Esophagus squamous epithelium (tissue), 5 donors: Measurements from ENCODE around the gene CCDC144A. TPM values are rescaled to one million over a fixed set of nuclear protein-coding genes. Genes with fewer than 3 reads are reported as not detected.
A peak's percentile ranks its signal among the peaks of the same experiment; 100 is the strongest.
"Not testable (repeated sequence)": the region's sequence is repeated elsewhere in the genome, so short reads cannot be mapped to it uniquely, and the experiment has no call there.

ENCODE experiments used
- DNase-seq: peaks from one replicate; lab custom pipeline; 2025; lab: John Stamatoyannopoulos, UW
- H3K27ac ChIP-seq, 4 donors: fragments of 200-600 bp; sonication (generic); one replicate each; pipeline ENCODE4 v1.5.1; 2016 to 2019; ENCODE audit warnings: mild to moderate bottlenecking in 1 of 4
- H3K27me3 ChIP-seq, 4 donors: fragments of 200-600 bp; sonication (generic); 1 replicate in 3 of 4; 2 replicates in 1 of 4; pipeline versions ENCODE4 v1.5.1 to v1.6.0; 2017 to 2021; ENCODE audit warnings: antibody characterized with exemption in 1 of 4
- H3K36me3 ChIP-seq, 3 donors: fragments of 200-600 bp; sonication (generic); one replicate each; pipeline ENCODE4 v1.5.1; 2016 to 2019
- H3K4me1 ChIP-seq, 3 donors: fragments of 200-600 bp; sonication (generic); one replicate each; pipeline ENCODE4 v1.5.1; 2017 to 2019
- H3K4me3 ChIP-seq, 4 donors: fragments of 200-600 bp; sonication (generic); 1 replicate in 3 of 4; 2 replicates in 1 of 4; pipeline ENCODE4 v1.5.1; 2016 to 2019; ENCODE audit warnings: mild to moderate bottlenecking in 2 of 4, moderate library complexity in 1 of 4
- H3K9me3 ChIP-seq, 3 donors: fragments of 200-600 bp; sonication (generic); one replicate each; pipeline ENCODE4 v1.5.1; 2016 to 2019
- CTCF ChIP-seq, 6 experiments: fragments of 450-650 bp in 4 of 6; fragments of 200-600 bp in 2 of 6; sonication (generic) in 2 of 6; IDR thresholded peaks; one replicate each; pipeline ENCODE4 v1.5.1; 2016 to 2019; ENCODE audit warnings: antibody characterized with exemption in 6 of 6, mild to moderate bottlenecking in 4 of 6, moderate library complexity in 4 of 6
- POLR2A ChIP-seq, 4 donors: fragments of 450-650 bp; IDR thresholded peaks; one replicate each; pipeline ENCODE4 v1.6.1; 2017; ENCODE audit warnings: antibody characterized with exemption in 4 of 4, mild to moderate bottlenecking in 4 of 4, moderate library complexity in 3 of 4
- WGBS, 2 donors: methylation state at CpG; one replicate each; pipeline ENCODE4 v1.1.5; 2018; 5-methylcytosine and 5-hydroxymethylcytosine counted together
- intact Hi-C: fragments of 100-400 bp; cut with DNase I; formaldehyde crosslinking; loops from one replicate; pipeline ENCODE4 v1.15.0; 2022
- total RNA-seq, 4 donors: library from RNA; depleted of rRNA; stranded (reverse); fragments of >200 nt; gene quantifications; one replicate each; pipeline ENCODE4 v1.1.0, GENCODE V29; 2016
- donor health status: DM: yes; HTN: yes; CAD: no.

Gene CCDC144A
- total RNA-seq, 4 donors from 2014 or later: 0.11 to 8.6 (median 0.40) TPM

DNA sequence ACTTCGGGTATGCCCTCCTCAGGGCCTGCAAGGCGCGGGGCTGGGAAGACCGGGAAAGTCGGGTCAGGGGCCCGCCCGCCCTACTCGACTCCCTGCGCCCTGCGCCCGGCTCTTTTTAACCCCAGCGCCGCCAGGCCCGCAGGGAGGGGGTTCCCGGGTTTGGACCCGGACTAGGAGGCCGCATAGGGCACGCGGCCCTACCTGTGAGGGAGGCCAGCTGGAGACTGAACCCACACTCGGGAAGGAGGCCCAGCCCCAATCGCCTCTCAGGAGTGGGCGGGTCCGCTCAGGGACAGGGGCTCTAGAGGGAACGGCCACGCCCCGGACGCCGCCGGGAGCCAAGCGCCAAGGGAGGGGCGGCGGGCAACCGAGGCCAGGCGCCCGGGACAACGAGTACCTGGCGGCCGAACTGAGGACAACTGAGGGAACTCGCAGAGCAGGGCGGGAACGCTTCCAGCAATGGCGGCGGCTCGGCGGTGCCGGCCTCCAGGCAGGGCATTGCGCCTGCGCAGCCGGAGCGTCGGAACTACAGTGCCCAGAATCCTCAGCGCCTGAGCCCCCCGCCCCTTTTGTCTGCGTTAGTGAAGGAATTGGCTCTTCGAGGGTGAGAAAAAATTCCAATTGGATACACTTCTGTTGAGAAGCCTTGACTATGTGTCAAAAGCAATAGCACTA is 36.5 kb upstream of the CCDC144A start, which contains the start of gene ZNF624:
TSS of gene ZNF624 (minus strand) at position 484 of the 675 bp plus-strand sequence.
- Histone ChIP-seq H3K27me3 (no peaks in the 10 kb centered on the region), H3K36me3 (no peaks in the 10 kb centered on the region), H3K9me3 (no peaks in the 10 kb centered on the region), H3K4me1 (peaks cover 0 to 22% (median 8%) of the 10 kb centered on the region in 3 donors), H3K27ac (peak within 1 kb of the TSS; percentile 94 to 97 (median 96)), H3K4me3 (peak within 1 kb of the TSS; percentile 55 to 81 (median 78))
- WGBS, 2 donors: 0% methylated on average over 7 to 14 of the region's 55 CpGs
- DNase-seq: peak; percentile 27
- TF ChIP-seq CTCF (IDR thresholded peaks at IDR 0.05) (peak in 2 of 6 experiments; percentile 30 to 36), POLR2A (IDR thresholded peaks at IDR 0.05) (peak in 2 of 4 donors; percentile 71 to 77)
- intact Hi-C loops: no loop called here

DNA sequence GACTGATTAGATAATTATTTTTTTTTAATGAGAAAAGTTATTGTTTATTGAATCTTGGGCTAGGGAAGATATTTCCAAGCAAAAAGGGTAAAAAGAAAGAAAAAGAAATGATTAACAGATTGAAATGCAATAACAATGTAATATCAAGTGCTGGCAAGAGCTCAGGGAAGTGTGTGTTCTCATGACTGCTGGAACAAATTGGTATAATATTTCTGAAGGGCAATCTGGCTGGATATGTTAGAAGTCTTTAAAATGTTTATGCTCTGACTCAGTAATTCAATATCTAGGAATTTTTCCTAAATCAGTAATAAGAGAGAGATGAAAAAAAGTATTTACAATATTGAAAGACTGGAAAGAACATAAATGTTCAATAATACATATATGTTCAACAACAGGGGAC is 28.8 kb upstream of the CCDC144A start:
- intact Hi-C loops: no loop called here
- Histone ChIP-seq H3K27me3 (peaks cover 0 to 11% (median 0%) of the 10 kb centered on the region in 4 donors), H3K4me3 (no peak overlapping the region), H3K27ac (no peak overlapping the region), H3K36me3 (no peaks in the 10 kb centered on the region), H3K4me1 (no peaks in the 10 kb centered on the region), H3K9me3 (no peaks in the 10 kb centered on the region)
- no peak for TF ChIP-seq CTCF (IDR thresholded peaks at IDR 0.05)
- TF ChIP-seq POLR2A (IDR thresholded peaks at IDR 0.05): no peak
- no peak for DNase-seq

GRCh38 chr17:16662936-16663335 is 27.1 kb upstream of the CCDC144A start:
- Histone ChIP-seq H3K4me1 (peaks cover 0 to 11% (median 0%) of the 10 kb centered on the region in 3 donors), H3K9me3 (no peaks in the 10 kb centered on the region), H3K27me3 (peaks cover 0 to 24% (median 2%) of the 10 kb centered on the region in 4 donors), H3K27ac (no peak overlapping the region), H3K4me3 (no peak overlapping the region), H3K36me3 (no peaks in the 10 kb centered on the region)
- WGBS, 2 donors: 50 to 71% methylated on average over 1 of the region's 1 CpG
- DNase-seq: no peak
- intact Hi-C loops: no loop called here
- TF ChIP-seq POLR2A (IDR thresholded peaks at IDR 0.05) (no peak), CTCF (IDR thresholded peaks at IDR 0.05) (no peak)

DNA sequence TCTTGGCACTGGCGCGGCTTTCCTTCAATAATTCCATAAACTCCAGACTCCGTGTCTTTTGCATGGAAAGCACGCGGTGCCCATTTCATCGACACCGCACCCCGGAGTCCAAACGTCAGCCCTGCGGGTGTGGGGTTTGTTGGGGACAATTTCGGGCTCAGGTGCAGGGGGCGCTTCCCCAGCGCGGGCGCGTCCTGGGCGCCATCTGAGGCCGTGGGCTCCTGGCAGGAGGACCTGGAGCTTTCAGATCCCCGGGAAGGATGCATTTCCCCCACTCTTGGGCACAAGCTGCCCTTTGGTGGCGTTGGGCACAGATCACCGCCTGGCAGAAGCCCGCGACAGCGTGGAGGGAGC is 23.5 kb upstream of the CCDC144A start:
- H3K9me3 ChIP-seq, intact Hi-C loops, H3K27ac ChIP-seq, H3K36me3 ChIP-seq, DNase-seq: not testable (repeated sequence)
- H3K4me1 ChIP-seq: peaks cover 0 to 11% (median 0%) of the 10 kb centered on the region in 3 donors
- peaks cover 0 to 59% (median 5%) of the 10 kb centered on the region in 4 donors for H3K27me3 ChIP-seq
- 20 to 72% methylated on average over 1 to 5 of the region's 24 CpGs for WGBS, 2 donors
- peak overlapping the region; percentile 15 to 61 (median 40) for H3K4me3 ChIP-seq

DNA sequence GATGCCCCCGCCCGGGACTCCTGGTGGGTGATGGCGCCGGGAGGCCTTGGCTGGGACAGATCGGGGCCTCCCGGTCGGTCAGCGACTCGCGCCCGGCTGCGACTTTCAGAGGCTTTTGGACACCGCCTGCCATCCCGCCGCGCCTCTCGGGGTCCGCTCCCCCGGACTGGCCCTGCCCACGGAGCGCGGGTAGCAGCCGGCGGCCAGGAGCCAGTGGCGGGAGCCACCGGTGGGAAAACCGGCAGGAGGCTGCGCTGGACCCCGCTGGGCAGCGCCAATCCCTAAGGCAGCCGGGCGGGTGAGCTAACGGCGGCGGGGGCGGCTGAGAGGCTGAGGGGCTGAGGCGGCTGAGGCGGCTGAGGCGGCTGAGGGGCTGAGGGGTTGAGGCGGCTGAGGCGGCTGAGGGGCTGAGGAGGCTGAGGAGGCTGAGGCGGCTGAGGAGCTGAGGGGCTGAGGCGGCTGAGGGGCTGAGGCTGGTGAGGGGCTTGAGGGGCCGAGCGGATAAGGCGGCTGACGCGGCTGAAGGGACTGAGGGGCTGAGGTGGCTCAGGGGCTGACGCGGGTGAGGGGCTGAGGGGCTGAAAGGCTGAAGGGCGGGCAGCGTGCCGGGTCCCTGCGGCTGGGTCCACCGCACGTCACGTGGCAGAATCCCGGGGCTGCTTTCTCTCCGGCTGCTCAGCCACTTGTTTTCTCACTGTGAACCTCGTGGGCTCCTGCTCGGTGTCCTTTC is 23.0 kb upstream of the CCDC144A start:
- intact Hi-C loops, DNase-seq, H3K27ac ChIP-seq, H3K36me3 ChIP-seq, H3K9me3 ChIP-seq: not testable (repeated sequence)
- peaks cover 0 to 11% (median 0%) of the 10 kb centered on the region in 3 donors for H3K4me1 ChIP-seq
- peaks cover 0 to 61% (median 5%) of the 10 kb centered on the region in 4 donors for H3K27me3 ChIP-seq
- WGBS, 2 donors: 1 to 5% methylated on average over 13 to 17 of the region's 61 CpGs
- peak overlapping the region; percentile 15 to 61 (median 40) for H3K4me3 ChIP-seq

DNA sequence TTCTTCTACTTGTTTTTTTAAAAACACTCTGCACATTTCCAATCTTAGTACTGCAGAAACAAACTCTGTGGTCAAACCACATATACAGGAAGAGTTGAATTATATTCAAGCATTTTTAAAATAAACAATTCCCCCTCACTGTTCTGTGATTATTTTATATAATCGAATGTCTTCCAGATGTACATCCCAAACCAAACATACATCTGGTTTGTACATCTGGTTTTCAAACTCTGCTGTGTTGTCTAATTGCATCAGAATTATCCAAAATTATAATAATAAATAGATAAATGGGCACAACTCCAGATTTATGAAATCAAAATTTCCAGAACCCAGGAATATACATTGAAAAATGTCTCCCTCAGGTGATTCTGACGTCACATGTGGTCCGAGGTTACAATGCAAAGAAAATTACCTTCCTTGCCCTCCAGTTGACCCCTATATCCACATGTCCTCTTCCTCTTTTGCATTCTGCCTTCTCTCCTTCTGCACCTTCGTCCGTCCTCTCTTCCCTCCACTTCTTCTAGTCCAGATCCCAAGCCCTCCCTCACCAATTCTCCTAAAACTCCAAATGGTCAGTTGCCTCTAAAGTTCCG is 13.3 kb upstream of the CCDC144A start:
- Histone ChIP-seq H3K27me3 (peaks cover 0 to 16% (median 0%) of the 10 kb centered on the region in 4 donors), H3K9me3 (no peaks in the 10 kb centered on the region), H3K36me3 (no peaks in the 10 kb centered on the region), H3K4me3 (no peak overlapping the region), H3K4me1 (no peaks in the 10 kb centered on the region), H3K27ac (no peak overlapping the region)
- no peak for DNase-seq
- TF ChIP-seq POLR2A (IDR thresholded peaks at IDR 0.05) (no peak), CTCF (IDR thresholded peaks at IDR 0.05) (no peak)
- intact Hi-C loops: no loop called here
- 67 to 76% methylated on average over 6 of the region's 6 CpGs for WGBS, 2 donors

GRCh38 chr17:16683290-16684138 is 6.5 kb upstream of the CCDC144A start:
- H3K9me3 ChIP-seq, H3K4me1 ChIP-seq, intact Hi-C loops, DNase-seq, H3K36me3 ChIP-seq, H3K27ac ChIP-seq: not testable (repeated sequence)
- H3K4me3 ChIP-seq: peak overlapping the region in 1 of 4 donors; percentile 13
- 47 to 48% methylated on average over 39 to 40 of the region's 44 CpGs for WGBS, 2 donors
- H3K27me3 ChIP-seq: peaks cover 0 to 38% (median 0%) of the 10 kb centered on the region in 4 donors
